ENCODE measurements around the gene PSMD12.

Gene PSMD12

GRCh38 chr17:67386965-67387551 lies 20.7 kb upstream of the PSMD12 start:
- DNase-seq, result peak; percentile 36 to 55

- no peak for DNase-seq
Measured at GRCh38 chr17:67385122-67385988, 19.0 kb upstream of the PSMD12 start.

- no peak for DNase-seq
Measured at GRCh38 chr17:67381929-67382257, 15.5 kb upstream of the PSMD12 start.

- DNase-seq, result no peak
Measured at GRCh38 chr17:67379251-67379630, 12.9 kb upstream of the PSMD12 start.

- DNase-seq, result peak; percentile 59 to 80
Measured at GRCh38 chr17:67378454-67379250, 12.3 kb upstream of the PSMD12 start.

- peak in 1 of 2 experiments; percentile 53 for DNase-seq
Measured at GRCh38 chr17:67377488-67378453, 11.4 kb upstream of the PSMD12 start.

- DNase-seq, result peak; percentile 77 to 79
Measured at GRCh38 chr17:67376737-67377487, 10.5 kb upstream of the PSMD12 start, which contains the start of gene PITPNC1. TSS of gene PITPNC1 (plus strand) at chr17:67377281.

GRCh38 chr17:67376415-67376736 lies 10.0 kb upstream of the PSMD12 start:
- no peak for DNase-seq

GRCh38 chr17:67375716-67376115 lies 9.3 kb upstream of the PSMD12 start:
- DNase-seq, result no peak

- DNase-seq, result no peak
Measured at GRCh38 chr17:67375054-67375427, 8.7 kb upstream of the PSMD12 start.

- DNase-seq, result peak; percentile 83 to 87
Measured at GRCh38 chr17:67374329-67375053, 8.1 kb upstream of the PSMD12 start.

- no peak for DNase-seq
Measured at GRCh38 chr17:67372751-67373150, 6.4 kb upstream of the PSMD12 start.

- DNase-seq, result no peak
Measured at GRCh38 chr17:67369676-67370075, 3.3 kb upstream of the PSMD12 start.

- DNase-seq, result no peak
Measured at GRCh38 chr17:67365738-67366192, 612 bp downstream of the PSMD12 start.

- no peak for DNase-seq
Measured at GRCh38 chr17:67364847-67365737, 1.3 kb downstream of the PSMD12 start.

GRCh38 chr17:67362173-67362572 lies 4.2 kb downstream of the PSMD12 start:
- no peak for DNase-seq

GRCh38 chr17:67360880-67361279 lies 5.5 kb downstream of the PSMD12 start:
- no peak for DNase-seq

- DNase-seq, result peak in 1 of 2 experiments; percentile 49
Measured at GRCh38 chr17:67359960-67360791, 6.2 kb downstream of the PSMD12 start.

GRCh38 chr17:67358612-67359011 lies 7.8 kb downstream of the PSMD12 start:
- no peak for DNase-seq
